D341Med (cell line): ENCODE data around the gene CDC42BPA.
A peak's percentile ranks its signal among the peaks of the same experiment; 100 is the strongest.

Experiments used
- DNase-seq: peaks from one replicate; pipeline ENCODE4 v3.0.0; 2012; ENCODE audit warnings: low spot score

CDC42BPA gene

DNA sequence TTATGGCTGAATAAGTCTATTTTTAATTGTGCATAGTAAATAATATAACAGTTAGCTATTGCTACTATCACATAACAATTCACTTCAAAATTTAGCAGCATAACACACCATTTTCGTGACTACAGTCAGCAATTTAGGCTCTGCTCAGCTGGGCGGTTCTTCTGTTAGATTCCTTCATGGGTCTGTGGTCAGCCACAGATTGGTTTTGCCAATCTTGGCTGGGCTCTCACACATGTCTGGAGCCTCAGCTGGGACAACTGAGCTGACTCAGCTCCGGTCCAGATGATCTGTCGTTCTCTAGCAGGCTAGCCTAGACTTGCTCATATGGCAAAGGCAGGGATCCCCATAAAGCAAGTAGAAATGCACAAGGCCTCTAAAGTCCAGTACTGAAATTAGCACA lies 15.1 kb upstream of the CDC42BPA start:
- no peak for DNase-seq

GRCh38 chr1:227330279-227331076 lies 12.2 kb upstream of the CDC42BPA start:
- DNase-seq = no peak

DNA sequence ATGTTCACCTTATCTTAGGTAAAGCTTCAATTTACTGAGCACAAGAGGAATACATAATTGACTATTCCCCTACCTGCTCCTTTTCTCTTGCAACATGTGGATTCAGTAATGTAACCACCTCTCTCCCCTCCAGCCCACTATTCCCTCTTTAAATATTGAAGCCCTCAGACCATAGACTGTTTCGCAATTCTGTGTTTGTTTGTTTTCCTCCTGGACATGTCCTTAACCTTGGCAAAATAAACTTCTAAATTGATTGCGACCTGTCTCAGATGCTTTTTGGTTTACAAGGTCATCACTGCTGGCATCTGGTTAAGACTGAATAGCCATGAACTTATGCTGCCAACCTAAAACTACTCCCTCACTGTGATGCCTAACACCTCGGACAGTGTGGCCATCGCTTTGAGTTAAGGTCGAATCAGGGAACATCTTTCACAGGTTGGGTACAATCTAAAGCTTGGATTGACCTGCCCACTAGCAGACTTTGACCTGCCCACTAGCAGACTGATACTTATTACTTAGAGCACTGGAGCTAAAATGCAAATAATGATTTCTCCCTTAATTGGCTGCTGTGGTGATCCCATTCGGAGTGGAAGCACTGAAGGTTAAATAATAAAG lies 10.2 kb upstream of the CDC42BPA start:
- no peak for DNase-seq

DNA sequence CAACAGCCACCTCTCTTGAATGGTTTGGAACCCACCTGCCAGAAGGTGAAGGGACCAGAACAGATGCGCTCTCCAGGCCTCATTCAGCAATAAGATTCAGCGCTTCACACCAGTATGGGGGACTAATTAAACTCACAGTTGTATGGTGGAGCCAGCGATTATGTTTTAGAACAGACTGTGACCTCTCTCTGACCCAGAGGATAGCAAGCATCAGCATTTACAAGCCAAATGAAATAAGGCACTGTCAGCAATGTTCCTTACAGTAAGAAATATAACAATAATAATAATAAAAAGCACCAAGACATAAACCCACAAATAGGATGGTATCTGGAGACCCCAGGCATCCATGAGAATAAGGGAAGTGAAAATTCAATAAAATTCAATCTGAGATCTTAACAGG lies 6.9 kb upstream of the CDC42BPA start:
- no peak for DNase-seq

DNA sequence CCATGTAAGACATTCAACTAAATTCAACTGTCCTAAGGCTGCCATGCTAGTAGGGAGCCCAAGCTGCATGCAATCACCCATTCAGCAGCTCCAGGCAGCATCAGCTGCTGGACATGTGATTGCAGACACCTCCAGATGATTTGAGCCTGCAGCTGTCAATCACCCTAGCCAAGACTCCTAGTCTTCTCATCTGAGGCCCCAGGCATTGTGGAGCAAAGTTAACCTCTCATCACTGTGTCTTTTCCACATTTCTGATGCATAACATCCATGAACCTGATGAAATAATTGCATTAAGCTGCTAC lies 5.6 kb upstream of the CDC42BPA start:
- DNase-seq = no peak

DNA sequence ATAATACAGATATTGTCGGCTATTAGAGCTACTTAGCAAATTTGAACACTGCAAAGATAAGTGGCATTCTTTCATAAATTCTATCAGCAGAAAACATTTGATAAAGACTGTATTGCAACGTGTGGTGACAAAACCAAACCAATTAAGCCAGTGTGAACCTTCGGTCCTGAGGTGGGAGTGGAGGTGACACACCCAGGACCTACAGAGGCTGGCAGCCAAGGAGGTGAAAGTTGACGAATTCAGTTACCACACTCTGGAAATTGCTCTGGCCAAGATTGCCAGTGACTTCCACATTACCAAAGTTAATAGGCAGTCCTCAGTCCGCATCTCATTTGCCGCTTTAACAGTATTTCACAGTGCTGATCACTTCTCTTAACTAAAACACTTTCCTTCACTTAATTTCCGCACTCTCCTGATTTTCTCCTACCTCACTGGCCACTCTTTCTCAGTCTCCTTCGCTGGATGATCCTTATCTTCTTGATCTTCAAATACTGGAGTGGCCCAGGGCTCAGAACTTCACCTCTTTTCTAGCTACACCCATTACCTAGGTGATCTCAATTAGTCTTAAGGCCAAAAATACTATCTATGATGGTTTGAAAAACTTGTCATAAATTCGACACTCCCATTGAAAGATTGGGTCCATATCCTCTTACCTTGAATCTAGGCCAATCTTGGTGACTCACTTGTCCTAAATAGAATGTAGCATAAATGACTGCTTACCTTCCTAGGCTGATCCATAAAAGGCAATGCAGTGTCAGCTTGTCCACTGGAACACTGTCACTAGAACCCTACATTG lies 5.1 kb upstream of the CDC42BPA start:
- DNase-seq = no peak

DNA sequence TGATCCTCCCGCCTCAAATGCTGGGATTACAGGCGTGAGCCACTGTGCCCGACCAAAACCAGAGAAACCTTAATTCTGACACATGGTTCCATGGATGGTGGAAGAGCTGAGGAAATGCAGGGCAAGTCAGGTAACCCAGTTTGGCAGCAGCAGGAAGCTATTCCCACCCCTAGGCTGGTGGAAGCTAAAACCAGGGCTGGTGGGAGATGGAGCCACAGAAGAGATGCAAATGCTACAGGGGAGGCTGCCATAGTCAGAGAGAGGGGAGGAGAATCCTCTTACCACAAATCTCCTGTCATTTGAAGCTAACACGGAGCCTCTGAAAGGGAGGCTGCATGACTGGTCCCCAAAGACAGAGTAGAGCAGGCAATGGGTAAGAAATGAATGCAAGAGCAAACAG lies 4.1 kb upstream of the CDC42BPA start:
- no peak for DNase-seq

GRCh38 chr1:227321035-227321434 lies 2.7 kb upstream of the CDC42BPA start:
- no peak for DNase-seq

- DNase-seq = no peak
Measured at GRCh38 chr1:227320476-227320875, 2.2 kb upstream of the CDC42BPA start.

DNA sequence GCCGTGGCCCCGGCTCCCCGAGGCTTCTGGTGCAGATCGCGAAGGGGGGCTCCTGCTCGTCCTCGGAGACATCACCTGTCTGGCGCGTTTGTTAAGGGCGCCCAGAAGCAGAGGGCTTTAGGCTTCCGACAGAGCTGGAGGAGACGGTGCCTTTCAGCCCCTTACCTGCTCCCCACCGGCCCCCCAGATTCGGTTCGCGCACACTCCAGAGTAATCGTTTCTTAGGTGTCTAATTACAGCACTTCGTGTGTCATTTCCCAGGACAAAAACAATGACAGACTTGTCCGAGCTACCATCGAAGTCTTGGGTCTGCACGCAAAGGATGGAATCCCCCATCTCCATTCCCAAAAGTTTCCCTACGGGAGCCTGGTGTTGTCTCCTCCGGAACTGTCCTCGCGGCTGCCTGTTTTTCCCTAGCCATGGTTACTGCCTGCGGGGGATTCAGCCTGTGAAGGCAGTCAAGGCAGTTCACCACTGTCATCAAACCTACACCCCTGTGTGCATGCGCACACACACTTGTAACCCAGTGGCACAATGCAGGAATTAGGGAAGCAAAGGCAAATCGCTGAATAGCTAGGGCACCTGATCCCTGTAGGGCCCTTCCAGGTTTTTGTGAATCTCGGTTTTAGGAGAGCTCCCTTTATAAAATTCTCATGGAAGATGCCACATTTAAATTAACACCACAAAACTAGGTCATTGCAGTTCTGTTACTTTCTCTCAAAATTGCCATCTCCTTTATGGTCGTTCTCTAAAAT lies 738 bp upstream of the CDC42BPA start:
- DNase-seq = peak; percentile 53

GRCh38 chr1:227317523-227318015 lies 723 bp downstream of the CDC42BPA start:
- DNase-seq = peak; percentile 83

DNA sequence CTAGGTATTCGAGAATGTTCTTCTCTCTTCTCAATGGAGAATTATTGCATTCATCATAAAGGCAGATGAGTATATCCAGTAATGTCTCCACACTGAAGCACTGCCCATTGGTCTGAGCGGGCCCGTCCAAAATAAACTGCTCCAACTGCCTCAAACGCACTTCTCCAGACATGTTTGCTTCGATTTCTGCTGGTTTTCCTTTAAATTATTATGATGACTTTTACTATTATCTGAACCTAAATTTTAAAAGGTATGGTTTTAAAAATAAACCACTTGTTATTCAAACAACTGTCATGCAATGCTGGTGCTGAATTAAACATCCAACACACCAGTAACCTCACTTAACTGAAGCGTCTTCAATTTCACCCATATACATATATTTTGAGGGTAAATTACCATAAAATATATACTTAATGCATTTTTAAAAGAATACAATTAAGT lies 1.3 kb downstream of the CDC42BPA start:
- DNase-seq = no peak

DNA sequence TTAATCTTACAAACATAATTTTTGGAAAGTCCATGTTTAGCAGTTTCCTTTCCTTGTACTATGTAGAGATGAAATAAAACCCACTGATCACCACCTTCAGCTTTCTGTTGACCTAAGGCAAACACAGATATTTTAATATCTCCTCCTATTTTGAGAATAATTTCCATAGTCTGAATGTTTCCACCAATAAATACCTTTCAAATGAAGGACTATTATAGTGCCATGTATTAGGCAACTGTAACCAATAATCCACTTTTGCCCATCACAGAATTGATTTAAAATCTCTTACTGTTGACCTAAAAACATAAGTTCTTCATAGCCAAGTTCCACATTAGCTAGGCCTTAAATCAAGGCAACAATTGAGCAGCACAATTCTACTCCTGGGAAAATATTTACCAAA lies 1.8 kb downstream of the CDC42BPA start:
- no peak for DNase-seq

DNA sequence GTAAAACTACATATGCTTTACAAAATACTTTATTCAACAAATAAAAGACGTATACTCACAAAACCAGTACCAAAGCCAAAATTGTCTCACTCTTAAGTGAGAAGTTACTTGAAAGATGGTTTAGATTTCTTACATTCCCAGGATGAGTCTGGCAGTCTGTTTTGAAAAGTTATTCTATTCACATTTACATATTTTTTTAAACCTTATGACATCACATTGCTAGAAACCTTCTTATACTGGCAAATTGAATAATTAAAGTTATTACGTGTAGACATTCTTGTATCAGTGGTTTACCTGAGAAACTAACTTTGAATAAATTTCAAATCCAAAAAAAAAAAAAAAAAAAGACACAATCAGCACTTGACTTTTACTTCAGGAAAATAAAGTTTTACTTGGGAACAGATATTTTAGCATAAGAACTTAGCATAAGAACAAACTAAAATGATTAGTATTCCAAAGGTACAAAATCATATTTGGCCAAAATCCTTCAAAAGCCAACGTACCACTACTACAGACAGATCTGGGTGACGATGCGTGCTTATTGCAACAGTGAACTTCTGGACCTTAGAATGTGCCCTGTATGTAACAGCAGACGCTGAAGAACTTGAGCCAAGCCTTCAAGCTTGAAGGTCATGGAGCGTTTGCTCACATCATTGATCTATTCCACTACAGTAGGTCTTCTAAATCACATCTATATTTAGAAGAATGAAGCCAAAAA lies 2.5 kb downstream of the CDC42BPA start:
- no peak for DNase-seq

GRCh38 chr1:227314014-227314848 lies 4.1 kb downstream of the CDC42BPA start:
- no peak for DNase-seq

DNA sequence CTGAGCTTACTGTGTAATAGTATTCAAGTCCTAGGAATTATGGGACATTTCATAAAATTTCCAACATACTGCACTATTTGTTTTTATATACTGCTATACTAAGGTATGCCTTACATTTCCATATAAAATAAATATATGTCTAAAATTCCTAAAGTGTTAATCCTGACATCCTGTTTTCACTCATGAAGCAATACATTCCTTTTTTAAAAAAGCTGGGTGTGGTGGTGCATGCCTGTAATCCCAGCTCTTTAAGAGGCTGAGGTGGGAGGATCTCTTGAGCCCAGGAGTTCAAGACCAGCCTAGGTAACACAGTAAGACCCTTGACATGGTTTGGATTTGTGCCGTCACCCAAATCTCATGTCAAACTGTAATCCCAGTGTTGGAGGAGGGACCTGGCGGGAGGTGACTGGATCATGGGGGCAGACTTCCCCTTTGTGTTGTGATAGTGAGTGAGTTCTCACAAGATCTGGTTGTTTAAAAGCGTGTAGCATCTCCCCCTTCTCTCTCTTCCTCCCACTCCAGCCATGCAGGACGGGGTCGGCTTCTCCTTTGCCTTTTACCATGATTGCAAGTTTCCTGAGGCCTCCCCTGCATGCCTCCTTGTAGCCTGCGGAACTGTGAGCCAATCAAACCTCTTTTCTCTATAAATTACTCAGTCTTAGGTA lies 5.8 kb downstream of the CDC42BPA start:
- no peak for DNase-seq

- no peak for DNase-seq
Measured at GRCh38 chr1:227311389-227312001, 6.8 kb downstream of the CDC42BPA start.

GRCh38 chr1:227308367-227309336 lies 9.6 kb downstream of the CDC42BPA start:
- DNase-seq = no peak
